ENCODE data around the gene HTRA1. TPM values are rescaled to one million over a fixed set of nuclear protein-coding genes. Genes with fewer than 3 reads are reported as not detected.

HTRA1 gene
- total and polyA plus RNA-seq, 8 donors: 26.3 to 81.2 (median 55.3) TPM

DNA sequence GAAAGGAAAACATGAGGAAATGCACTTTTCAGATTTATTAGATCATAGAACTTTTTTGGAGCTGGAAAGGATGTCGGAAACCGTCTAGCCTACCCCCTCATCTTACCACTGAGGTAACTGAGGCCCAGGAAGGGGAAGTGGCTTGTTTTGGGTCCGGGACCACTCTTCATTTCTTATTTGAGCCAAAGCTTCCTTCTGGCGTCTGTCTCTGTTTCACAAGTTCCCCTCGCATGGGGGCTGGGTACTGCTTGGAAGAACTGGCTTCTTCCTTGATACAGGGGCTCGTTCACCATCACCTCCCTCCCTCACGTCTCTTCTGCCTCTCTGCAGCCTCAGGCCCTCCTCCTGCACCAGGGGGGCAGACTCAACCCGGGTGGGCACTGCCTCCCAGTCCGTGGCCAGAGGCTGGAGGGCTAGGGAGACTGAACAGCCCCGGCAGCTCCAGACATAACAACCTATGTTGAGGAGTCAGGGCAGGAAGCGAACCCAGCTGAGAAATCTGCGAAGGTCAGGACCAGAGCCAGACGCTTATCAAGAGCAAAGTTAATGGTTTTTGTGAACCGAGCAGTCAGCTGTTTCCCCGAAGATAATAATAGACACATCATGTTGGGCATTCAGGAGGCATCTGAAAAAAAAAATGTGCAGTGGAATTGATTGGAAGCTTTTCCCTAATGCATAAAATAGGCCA, 12.9 kb downstream of the HTRA1 start:
- Histone ChIP-seq H3K9me3 (no peaks in the 10 kb centered on the region), H3K36me3 (no peaks in the 10 kb centered on the region), H3K4me3 (no peak overlapping the region), H3K4me1 (peaks cover 0 to 63% (median 37%) of the 10 kb centered on the region in 4 donors), H3K27ac (peak overlapping the region in 4 of 5 donors; percentile 40 to 74 (median 57)), H3K27me3 (no peaks in the 10 kb centered on the region)
- 37 to 56% (median 45%) methylated on average over 15 of the region's 15 CpGs for WGBS, 5 donors
- peak in 1 of 2 donors; percentile 61 for DNase-seq
- no peak for TF ChIP-seq POLR2AphosphoS5 (IDR thresholded peaks at IDR 0.05)
- TF ChIP-seq POLR2A (IDR thresholded peaks at IDR 0.05): no peak
- TF ChIP-seq, protein P1, sequence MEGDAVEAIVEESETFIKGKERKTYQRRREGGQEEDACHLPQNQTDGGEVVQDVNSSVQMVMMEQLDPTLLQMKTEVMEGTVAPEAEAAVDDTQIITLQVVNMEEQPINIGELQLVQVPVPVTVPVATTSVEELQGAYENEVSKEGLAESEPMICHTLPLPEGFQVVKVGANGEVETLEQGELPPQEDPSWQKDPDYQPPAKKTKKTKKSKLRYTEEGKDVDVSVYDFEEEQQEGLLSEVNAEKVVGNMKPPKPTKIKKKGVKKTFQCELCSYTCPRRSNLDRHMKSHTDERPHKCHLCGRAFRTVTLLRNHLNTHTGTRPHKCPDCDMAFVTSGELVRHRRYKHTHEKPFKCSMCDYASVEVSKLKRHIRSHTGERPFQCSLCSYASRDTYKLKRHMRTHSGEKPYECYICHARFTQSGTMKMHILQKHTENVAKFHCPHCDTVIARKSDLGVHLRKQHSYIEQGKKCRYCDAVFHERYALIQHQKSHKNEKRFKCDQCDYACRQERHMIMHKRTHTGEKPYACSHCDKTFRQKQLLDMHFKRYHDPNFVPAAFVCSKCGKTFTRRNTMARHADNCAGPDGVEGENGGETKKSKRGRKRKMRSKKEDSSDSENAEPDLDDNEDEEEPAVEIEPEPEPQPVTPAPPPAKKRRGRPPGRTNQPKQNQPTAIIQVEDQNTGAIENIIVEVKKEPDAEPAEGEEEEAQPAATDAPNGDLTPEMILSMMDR (IDR thresholded peaks at IDR 0.05): no peak
- TF ChIP-seq EP300 (IDR thresholded peaks at IDR 0.05): no peak
- intact Hi-C loops (cut with DNase I; ENCODE audit: low total_unique reads): no loop called here

DNA sequence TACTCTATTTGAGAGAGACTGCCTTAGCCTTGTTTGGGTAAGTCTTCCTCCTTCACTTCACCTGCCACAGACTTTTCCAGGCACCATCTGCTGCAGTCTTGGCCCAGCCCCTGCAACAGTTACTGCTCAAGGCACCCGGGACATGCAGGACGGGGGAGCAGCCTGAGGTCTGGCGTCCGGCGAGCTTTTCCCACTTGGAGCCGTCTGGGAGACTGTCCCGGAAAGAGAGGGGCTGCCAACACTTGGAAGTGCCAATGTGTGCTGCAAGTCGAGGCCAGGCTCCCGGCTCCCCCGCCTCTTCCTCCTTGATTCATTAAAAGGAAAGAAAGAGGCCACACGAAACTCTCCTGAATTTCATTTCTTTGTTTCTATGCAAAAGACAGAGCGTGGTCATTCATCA, 13.7 kb downstream of the HTRA1 start:
- no peak overlapping the region for H3K4me3 ChIP-seq
- H3K4me1 ChIP-seq: peaks cover 0 to 63% (median 34%) of the 10 kb centered on the region in 4 donors
- 57 to 75% (median 66%) methylated on average over 12 of the region's 12 CpGs for WGBS, 5 donors
- no peaks in the 10 kb centered on the region for H3K9me3 ChIP-seq
- no peaks in the 10 kb centered on the region for H3K27me3 ChIP-seq
- TF ChIP-seq POLR2AphosphoS5 (IDR thresholded peaks at IDR 0.05) (no peak), POLR2A (IDR thresholded peaks at IDR 0.05) (no peak)
- H3K27ac ChIP-seq: peak overlapping the region in 4 of 5 donors; percentile 49 to 74 (median 57)
- peak in 1 of 2 donors; percentile 55 for DNase-seq
- H3K36me3 ChIP-seq: no peaks in the 10 kb centered on the region
- intact Hi-C loops (cut with DNase I; ENCODE audit: low total_unique reads): no loop called here

DNA sequence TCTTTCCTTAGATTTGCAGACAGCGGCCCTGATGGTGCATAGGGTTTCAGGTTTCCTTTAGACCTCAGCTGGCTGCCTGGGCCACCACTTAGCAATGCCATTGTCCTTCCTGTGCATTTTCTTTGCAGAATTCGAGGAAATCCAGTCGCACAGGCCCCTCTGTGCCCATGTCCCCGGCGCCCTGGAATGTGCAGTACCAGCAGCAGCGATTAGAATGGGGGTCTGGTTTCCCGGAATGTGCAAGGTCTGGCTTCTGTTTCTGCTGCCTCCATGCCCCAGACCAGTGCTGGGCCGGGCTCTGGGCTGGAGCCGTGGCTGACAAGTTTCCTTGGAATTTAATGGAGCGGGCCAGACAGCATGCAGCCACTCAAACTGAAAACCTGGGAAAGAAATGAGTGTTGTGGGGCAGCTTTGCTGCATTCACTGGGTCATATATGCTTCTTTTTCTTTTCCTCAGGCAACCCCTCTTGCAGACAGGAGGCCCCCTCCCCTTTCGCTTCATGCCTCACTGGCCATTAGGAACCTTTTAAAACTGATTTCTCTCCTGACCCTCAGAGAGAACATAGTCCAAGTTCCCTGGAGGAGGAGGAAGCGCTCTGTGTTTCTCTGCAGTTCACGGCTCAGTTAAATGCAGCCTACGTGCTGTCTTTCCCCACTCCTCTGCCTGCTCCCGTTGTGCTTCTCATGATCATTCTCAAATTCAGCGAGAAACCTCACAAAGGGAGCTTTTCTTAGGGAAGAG, 14.4 kb downstream of the HTRA1 start:
- peaks cover 0 to 69% (median 34%) of the 10 kb centered on the region in 4 donors for H3K4me1 ChIP-seq
- 60 to 79% (median 71%) methylated on average over 14 to 16 of the region's 16 CpGs for WGBS, 5 donors
- H3K4me3 ChIP-seq: no peak overlapping the region
- DNase-seq: no peak
- H3K27ac ChIP-seq: peak overlapping the region in 4 of 5 donors; percentile 49 to 74 (median 57)
- TF ChIP-seq, protein P1 (IDR thresholded peaks at IDR 0.05): no peak
- TF ChIP-seq EP300 (IDR thresholded peaks at IDR 0.05) (no peak), POLR2A (IDR thresholded peaks at IDR 0.05) (no peak), POLR2AphosphoS5 (IDR thresholded peaks at IDR 0.05) (no peak)
- no peaks in the 10 kb centered on the region for H3K27me3 ChIP-seq
- H3K9me3 ChIP-seq: no peaks in the 10 kb centered on the region
- intact Hi-C loops (cut with DNase I; ENCODE audit: low total_unique reads): no loop called here
- H3K36me3 ChIP-seq: no peaks in the 10 kb centered on the region

DNA sequence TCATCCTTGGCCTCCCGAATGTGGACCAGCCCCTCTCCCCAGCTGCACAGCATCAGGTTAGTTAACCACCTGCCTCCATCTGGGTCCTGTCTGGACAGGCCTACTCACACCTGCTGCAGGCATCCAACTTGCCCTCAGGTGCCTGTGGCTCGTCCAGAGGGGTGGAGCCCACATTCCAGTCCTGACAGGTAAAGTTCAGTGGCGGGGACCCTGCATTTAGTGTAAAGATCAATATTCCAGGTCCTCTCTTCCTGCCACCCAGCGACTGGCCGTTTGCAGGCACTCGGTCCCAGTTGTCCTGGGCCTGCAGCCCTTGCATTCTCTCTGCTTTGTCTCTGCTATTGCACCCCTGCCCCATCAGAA, 15.0 kb downstream of the HTRA1 start:
- H3K27ac ChIP-seq: peak overlapping the region in 3 of 5 donors; percentile 49 to 74 (median 62)
- no peaks in the 10 kb centered on the region for H3K36me3 ChIP-seq
- DNase-seq: no peak
- intact Hi-C loops (cut with DNase I; ENCODE audit: low total_unique reads): no loop called here
- TF ChIP-seq, protein P1 (IDR thresholded peaks at IDR 0.05): no peak
- TF ChIP-seq POLR2A (IDR thresholded peaks at IDR 0.05) (no peak), POLR2AphosphoS5 (IDR thresholded peaks at IDR 0.05) (no peak), EP300 (IDR thresholded peaks at IDR 0.05) (no peak)
- H3K27me3 ChIP-seq: no peaks in the 10 kb centered on the region
- H3K4me1 ChIP-seq: peaks cover 0 to 69% (median 34%) of the 10 kb centered on the region in 4 donors
- H3K9me3 ChIP-seq: no peaks in the 10 kb centered on the region
- WGBS, 5 donors: 79 to 90% (median 85%) methylated on average over 6 of the region's 6 CpGs
- no peak overlapping the region for H3K4me3 ChIP-seq

Data from stomach (tissue), 9 donors.